ENCODE measurements around the gene SEBOX.

SEBOX gene

GRCh38 chr17:28317966-28318758 lies 46.8 kb downstream of the SEBOX start:
- Histone ChIP-seq H2AK5ac (ENCODE audit: low read length) (peak overlapping the region; percentile 56), H3K79me2 (ENCODE audit: control insufficient read depth, insufficient read depth, low read length, poor library complexity) (peaks cover 30% of the 10 kb centered on the region), H2AFZ (ENCODE audit: insufficient read depth, low read length, poor library complexity) (peak overlapping the region; percentile 28), H3K27me3 (ENCODE audit: insufficient read depth, low read length) (no peaks in the 10 kb centered on the region), H3K4me2 (ENCODE audit: low read length) (peak overlapping the region; percentile 90), H3K9me3 (ENCODE audit: insufficient read depth, low read depth, low read length) (no peaks in the 10 kb centered on the region), H2BK12ac (ENCODE audit: low read length) (peak overlapping the region; percentile 21), H3K14ac (ENCODE audit: low read length) (peak overlapping the region; percentile 77), H3K4me1 (ENCODE audit: control insufficient read depth in 1 of 2, insufficient read depth in 2 of 2, low read length in 2 of 2) (peaks cover 20 to 27% of the 10 kb centered on the region in 2 experiments), H3K23ac (ENCODE audit: low read length) (no peak overlapping the region), H3K4me3 (ENCODE audit: low read depth, low read length) (peak overlapping the region; percentile 70), H3K79me1 (ENCODE audit: low read length) (peaks cover 14% of the 10 kb centered on the region), H3K9ac (ENCODE audit: low read length) (no peak overlapping the region), H4K91ac (ENCODE audit: low read depth, low read length) (peak overlapping the region; percentile 64), H3K27ac (ENCODE audit: low read depth, low read length) (peak overlapping the region; percentile 31), H3K18ac (ENCODE audit: low read length) (peak overlapping the region; percentile 38), H3K36me3 (ENCODE audit: control insufficient read depth in 1 of 2, insufficient read depth in 2 of 2, low read length in 2 of 2) (peaks cover 3 to 5% of the 10 kb centered on the region in 2 experiments), H4K12ac (ENCODE audit: low read depth, low read length) (peak overlapping the region; percentile 49), H2BK5ac (ENCODE audit: low read depth, low read length, poor library complexity) (peak overlapping the region; percentile 29), H2BK120ac (ENCODE audit: insufficient read depth, low read length, poor library complexity) (peak overlapping the region; percentile 58), H4K8ac (ENCODE audit: low read depth, low read length) (peak overlapping the region; percentile 31), H3K4ac (ENCODE audit: low read depth, low read length) (peak overlapping the region; percentile 11)
- no CpG with 5 or more reads among the region's 40 CpGs for WGBS (ENCODE audit: extremely low coverage, insufficient coverage, insufficient read length)
- DNase-seq: peak in 1 of 2 donors; percentile 2

GRCh38 chr17:28317099-28317965 lies 47.7 kb downstream of the SEBOX start:
- peak overlapping the region; percentile 47 for H2BK12ac ChIP-seq (ENCODE audit: low read length)
- H3K9ac ChIP-seq (ENCODE audit: low read length): peak overlapping the region; percentile 10
- H2BK5ac ChIP-seq (ENCODE audit: low read depth, low read length, poor library complexity): peak overlapping the region; percentile 10
- no peak overlapping the region for H3K23ac ChIP-seq (ENCODE audit: low read length)
- H2AFZ ChIP-seq (ENCODE audit: insufficient read depth, low read length, poor library complexity): peak overlapping the region; percentile 28
- peaks cover 2 to 5% of the 10 kb centered on the region in 2 experiments for H3K36me3 ChIP-seq (ENCODE audit: control insufficient read depth in 1 of 2, insufficient read depth in 2 of 2, low read length in 2 of 2)
- H4K91ac ChIP-seq (ENCODE audit: low read depth, low read length): peak overlapping the region; percentile 64
- H3K4me1 ChIP-seq (ENCODE audit: control insufficient read depth in 1 of 2, insufficient read depth in 2 of 2, low read length in 2 of 2): peaks cover 20 to 27% of the 10 kb centered on the region in 2 experiments
- peak overlapping the region; percentile 63 for H2AK5ac ChIP-seq (ENCODE audit: low read length)
- H4K8ac ChIP-seq (ENCODE audit: low read depth, low read length): peak overlapping the region; percentile 31
- peak overlapping the region; percentile 90 for H3K4me2 ChIP-seq (ENCODE audit: low read length)
- H2BK120ac ChIP-seq (ENCODE audit: insufficient read depth, low read length, poor library complexity): peak overlapping the region; percentile 5
- WGBS (ENCODE audit: extremely low coverage, insufficient coverage, insufficient read length): no CpG with 5 or more reads among the region's 21 CpGs
- DNase-seq: no peak
- H3K4ac ChIP-seq (ENCODE audit: low read depth, low read length): peak overlapping the region; percentile 11
- H3K27ac ChIP-seq (ENCODE audit: low read depth, low read length): no peak overlapping the region
- no peaks in the 10 kb centered on the region for H3K9me3 ChIP-seq (ENCODE audit: insufficient read depth, low read depth, low read length)
- H3K18ac ChIP-seq (ENCODE audit: low read length): peak overlapping the region; percentile 38
- H3K14ac ChIP-seq (ENCODE audit: low read length): peak overlapping the region; percentile 77
- no peak overlapping the region for H3K4me3 ChIP-seq (ENCODE audit: low read depth, low read length)
- H3K79me2 ChIP-seq (ENCODE audit: control insufficient read depth, insufficient read depth, low read length, poor library complexity): peaks cover 27% of the 10 kb centered on the region
- H4K12ac ChIP-seq (ENCODE audit: low read depth, low read length): no peak overlapping the region
- no peaks in the 10 kb centered on the region for H3K27me3 ChIP-seq (ENCODE audit: insufficient read depth, low read length)
- H3K79me1 ChIP-seq (ENCODE audit: low read length): peaks cover 14% of the 10 kb centered on the region

- Histone ChIP-seq H3K79me2 (ENCODE audit: control insufficient read depth, insufficient read depth, low read length, poor library complexity) (peaks cover 18% of the 10 kb centered on the region), H2BK12ac (ENCODE audit: low read length) (no peak overlapping the region), H3K9ac (ENCODE audit: low read length) (no peak overlapping the region), H2BK120ac (ENCODE audit: insufficient read depth, low read length, poor library complexity) (no peak overlapping the region), H3K79me1 (ENCODE audit: low read length) (peaks cover 14% of the 10 kb centered on the region), H3K4ac (ENCODE audit: low read depth, low read length) (no peak overlapping the region), H3K4me2 (ENCODE audit: low read length) (no peak overlapping the region), H3K36me3 (ENCODE audit: control insufficient read depth in 1 of 2, insufficient read depth in 2 of 2, low read length in 2 of 2) (no peaks in the 10 kb centered on the region), H3K27ac (ENCODE audit: low read depth, low read length) (no peak overlapping the region), H3K18ac (ENCODE audit: low read length) (no peak overlapping the region), H4K8ac (ENCODE audit: low read depth, low read length) (no peak overlapping the region), H2BK5ac (ENCODE audit: low read depth, low read length, poor library complexity) (no peak overlapping the region), H3K27me3 (ENCODE audit: insufficient read depth, low read length) (no peaks in the 10 kb centered on the region), H2AFZ (ENCODE audit: insufficient read depth, low read length, poor library complexity) (no peak overlapping the region), H3K23ac (ENCODE audit: low read length) (no peak overlapping the region), H3K14ac (ENCODE audit: low read length) (no peak overlapping the region), H2AK5ac (ENCODE audit: low read length) (no peak overlapping the region), H4K91ac (ENCODE audit: low read depth, low read length) (peak overlapping the region; percentile 28), H3K4me1 (ENCODE audit: control insufficient read depth in 1 of 2, insufficient read depth in 2 of 2, low read length in 2 of 2) (peaks cover 16 to 21% of the 10 kb centered on the region in 2 experiments), H4K12ac (ENCODE audit: low read depth, low read length) (no peak overlapping the region), H3K9me3 (ENCODE audit: insufficient read depth, low read depth, low read length) (no peaks in the 10 kb centered on the region), H3K4me3 (ENCODE audit: low read depth, low read length) (no peak overlapping the region)
- no peak for DNase-seq
- WGBS (ENCODE audit: extremely low coverage, insufficient coverage, insufficient read length): no CpG with 5 or more reads among the region's 4 CpGs
Observed at GRCh38 chr17:28315846-28316705, 48.9 kb downstream of the SEBOX start.

GRCh38 chr17:28313841-28314240 lies 51.2 kb downstream of the SEBOX start:
- H3K14ac ChIP-seq (ENCODE audit: low read length): no peak overlapping the region
- no peaks in the 10 kb centered on the region for H3K9me3 ChIP-seq (ENCODE audit: insufficient read depth, low read depth, low read length)
- no peak overlapping the region for H3K4me2 ChIP-seq (ENCODE audit: low read length)
- H3K27me3 ChIP-seq (ENCODE audit: insufficient read depth, low read length): no peaks in the 10 kb centered on the region
- no peak overlapping the region for H3K27ac ChIP-seq (ENCODE audit: low read depth, low read length)
- H2AK5ac ChIP-seq (ENCODE audit: low read length): no peak overlapping the region
- no peak overlapping the region for H3K9ac ChIP-seq (ENCODE audit: low read length)
- H2BK120ac ChIP-seq (ENCODE audit: insufficient read depth, low read length, poor library complexity): no peak overlapping the region
- no peak overlapping the region for H3K18ac ChIP-seq (ENCODE audit: low read length)
- no peak overlapping the region for H3K4ac ChIP-seq (ENCODE audit: low read depth, low read length)
- peaks cover 2% of the 10 kb centered on the region for H3K79me2 ChIP-seq (ENCODE audit: control insufficient read depth, insufficient read depth, low read length, poor library complexity)
- no peak overlapping the region for H3K4me3 ChIP-seq (ENCODE audit: low read depth, low read length)
- no CpG with 5 or more reads among the region's 2 CpGs for WGBS (ENCODE audit: extremely low coverage, insufficient coverage, insufficient read length)
- H2BK12ac ChIP-seq (ENCODE audit: low read length): no peak overlapping the region
- H3K4me1 ChIP-seq (ENCODE audit: control insufficient read depth in 1 of 2, insufficient read depth in 2 of 2, low read length in 2 of 2): peaks cover 8 to 11% of the 10 kb centered on the region in 2 experiments
- H2AFZ ChIP-seq (ENCODE audit: insufficient read depth, low read length, poor library complexity): no peak overlapping the region
- H3K36me3 ChIP-seq (ENCODE audit: control insufficient read depth in 1 of 2, insufficient read depth in 2 of 2, low read length in 2 of 2): no peaks in the 10 kb centered on the region
- no peak overlapping the region for H2BK5ac ChIP-seq (ENCODE audit: low read depth, low read length, poor library complexity)
- H3K23ac ChIP-seq (ENCODE audit: low read length): no peak overlapping the region
- no peak overlapping the region for H4K91ac ChIP-seq (ENCODE audit: low read depth, low read length)
- H4K8ac ChIP-seq (ENCODE audit: low read depth, low read length): no peak overlapping the region
- no peak for DNase-seq
- H3K79me1 ChIP-seq (ENCODE audit: low read length): peaks cover 7% of the 10 kb centered on the region
- H4K12ac ChIP-seq (ENCODE audit: low read depth, low read length): no peak overlapping the region

Data from trophoblast cell (in vitro differentiated cells and primary cell).